Limb (tissue), 2 donors: ENCODE data around the gene PCSK5.
"Not testable (repeated sequence)": the region's sequence is repeated elsewhere in the genome, so short reads cannot be mapped to it uniquely, and the experiment has no call there.

ENCODE experiments used
- DNase-seq, 2 donors: peaks; one replicate each; pipeline ENCODE4 v3.0.0-alpha.2; 2016; ENCODE audit errors: extremely low spot score in 2 of 2

Gene PCSK5

GRCh38 chr9:76352026-76352620 is 461.6 kb downstream of the PCSK5 start:
- no peak for DNase-seq

DNA sequence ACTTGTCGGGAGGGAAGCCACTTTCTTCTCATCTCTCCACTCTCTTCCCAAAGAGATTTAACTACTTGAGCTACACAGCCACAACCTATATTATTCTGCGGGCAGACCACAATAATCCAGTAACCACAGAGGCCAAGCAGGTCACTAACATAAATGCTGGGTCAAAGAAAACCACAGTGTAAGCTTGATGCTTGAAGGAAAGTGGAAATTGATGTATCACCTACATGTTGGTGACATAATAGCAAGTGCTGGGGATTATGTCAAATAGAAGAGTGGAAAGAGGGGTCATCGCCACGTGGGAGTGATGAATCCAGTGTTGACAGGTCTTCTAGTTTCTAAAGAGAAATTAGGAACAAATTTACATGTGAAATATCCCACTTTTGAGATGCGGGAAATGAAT is 462.8 kb downstream of the PCSK5 start:
- DNase-seq = no peak

DNA sequence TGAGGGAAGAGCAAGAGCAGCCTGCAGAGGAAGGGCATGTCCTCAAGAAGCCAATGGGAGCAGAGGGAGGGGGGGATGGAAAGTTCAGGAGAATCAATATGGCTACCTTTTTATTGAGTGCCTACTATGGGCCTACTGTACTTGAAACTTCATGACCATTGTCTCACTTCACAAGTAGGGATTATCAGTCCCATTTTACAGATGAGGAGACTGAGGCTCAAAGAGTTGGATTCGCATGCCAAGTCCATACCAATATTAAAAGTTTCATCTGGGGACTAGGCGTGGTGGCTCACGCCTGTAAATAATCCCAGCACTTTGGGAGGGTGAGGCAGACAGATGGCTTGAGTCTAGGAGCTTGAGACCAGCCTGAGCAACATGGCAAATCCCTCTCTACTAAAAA is 463.7 kb downstream of the PCSK5 start:
- no peak for DNase-seq

- no peak for DNase-seq
Measured at GRCh38 chr9:76355886-76356285, 465.4 kb downstream of the PCSK5 start.

GRCh38 chr9:76357555-76357954 is 467.1 kb downstream of the PCSK5 start:
- DNase-seq = no peak

GRCh38 chr9:76358628-76359280 is 468.3 kb downstream of the PCSK5 start:
- DNase-seq = no peak

GRCh38 chr9:76359365-76359764 is 468.9 kb downstream of the PCSK5 start:
- DNase-seq = no peak

DNA sequence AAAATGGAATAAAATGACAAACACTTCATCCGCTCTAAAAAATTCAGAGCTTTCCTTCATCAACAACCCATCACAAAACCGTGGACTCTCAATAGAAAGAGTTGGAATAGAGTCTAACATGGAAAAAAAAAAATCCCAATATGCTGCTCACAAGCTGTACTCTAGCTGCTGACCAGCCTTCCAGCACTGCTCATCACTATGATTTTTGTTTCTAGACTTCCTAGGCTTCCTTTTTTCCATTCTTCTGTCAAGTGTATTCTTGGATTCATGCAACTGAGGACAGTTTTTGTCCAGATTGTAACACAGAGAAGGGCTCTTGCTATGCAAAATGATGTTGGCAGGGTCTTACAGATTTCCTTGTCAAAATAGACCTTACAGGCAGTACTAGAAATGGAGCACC is 469.3 kb downstream of the PCSK5 start:
- DNase-seq = no peak

- not testable (repeated sequence) for DNase-seq
Measured at GRCh38 chr9:76362332-76363031, 472.0 kb downstream of the PCSK5 start.

DNA sequence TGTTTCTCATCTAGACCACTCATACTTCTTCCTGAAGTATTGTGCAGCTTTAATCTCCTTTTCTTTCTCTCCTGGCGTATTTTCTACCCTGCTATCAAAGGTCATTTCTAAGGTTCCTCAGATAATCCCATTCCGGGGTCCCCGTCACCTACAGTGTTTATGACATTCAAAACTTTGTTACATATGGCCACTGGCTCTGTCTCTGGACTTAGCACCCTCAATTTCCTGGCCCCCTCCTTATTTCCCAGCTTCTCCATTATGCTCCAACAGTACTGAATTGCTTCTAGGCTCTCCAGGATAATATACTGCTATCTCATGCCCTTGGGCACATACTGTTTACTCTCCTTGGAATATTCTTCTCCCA is 472.5 kb downstream of the PCSK5 start:
- no peak for DNase-seq

DNA sequence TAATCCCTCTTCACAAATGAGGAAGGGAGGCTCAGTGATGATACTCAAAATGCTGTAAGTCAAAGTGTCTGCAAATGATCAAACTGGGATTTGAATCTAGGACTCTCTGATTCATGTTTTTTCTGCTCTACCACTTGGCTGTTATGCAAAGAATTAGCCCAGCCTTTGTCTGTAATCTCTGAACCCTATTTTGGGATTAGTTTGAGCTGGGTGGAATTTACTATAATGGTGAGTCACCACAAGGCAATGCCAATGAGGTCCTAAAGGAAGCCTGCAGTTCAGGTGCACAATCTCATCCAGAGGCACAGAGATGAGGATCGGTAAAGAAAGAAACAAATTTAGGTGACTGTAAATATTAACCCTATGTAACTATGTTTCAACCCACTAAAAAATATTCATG is 474.6 kb downstream of the PCSK5 start:
- no peak for DNase-seq

- no peak for DNase-seq
Measured at GRCh38 chr9:76366275-76366674, 475.8 kb downstream of the PCSK5 start.

DNA sequence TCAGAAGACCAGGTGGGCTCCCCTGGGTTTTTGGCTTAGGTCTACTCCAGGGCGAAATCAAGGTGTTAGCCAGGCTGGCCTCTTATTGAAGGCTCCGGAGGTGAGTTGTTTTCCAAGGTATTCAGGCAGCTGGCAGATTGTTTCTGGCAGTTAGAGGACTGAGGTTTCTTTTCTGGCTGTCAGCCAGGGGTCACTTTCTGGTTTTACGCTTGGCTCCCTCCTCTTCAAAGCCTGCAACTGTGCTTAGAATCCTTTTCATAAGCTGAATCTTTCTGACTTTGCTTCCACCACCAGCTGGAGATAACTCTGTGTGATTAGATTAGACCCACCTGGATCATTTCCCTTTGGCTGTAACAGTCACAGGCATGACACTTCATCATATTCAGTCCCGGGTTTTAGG is 479.1 kb downstream of the PCSK5 start:
- DNase-seq = peak in 1 of 2 donors; percentile 53

- DNase-seq = no peak
Measured at GRCh38 chr9:76370396-76371023, 480.0 kb downstream of the PCSK5 start.

DNA sequence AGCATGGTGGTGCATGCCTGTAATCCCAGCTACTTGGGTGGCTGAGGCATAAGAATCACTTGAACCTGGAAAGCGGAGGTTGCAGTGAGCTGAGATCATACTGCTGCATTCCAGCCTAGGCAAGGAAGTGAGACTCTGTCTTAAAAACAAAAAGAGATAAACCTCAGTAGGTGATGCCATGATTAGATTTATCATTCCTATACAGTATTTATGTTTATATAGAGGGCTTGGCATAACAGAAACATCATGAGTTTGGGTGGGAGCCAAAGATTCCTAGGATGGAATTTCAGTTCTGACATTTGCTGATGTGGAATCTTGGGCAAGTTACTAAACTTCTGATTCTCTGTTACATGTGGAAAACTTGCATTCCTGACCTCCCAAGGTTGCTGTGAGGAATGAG is 481.4 kb downstream of the PCSK5 start:
- peak in 1 of 2 donors; percentile 27 for DNase-seq

- DNase-seq = no peak
Measured at GRCh38 chr9:76372336-76372735, 481.9 kb downstream of the PCSK5 start.

DNA sequence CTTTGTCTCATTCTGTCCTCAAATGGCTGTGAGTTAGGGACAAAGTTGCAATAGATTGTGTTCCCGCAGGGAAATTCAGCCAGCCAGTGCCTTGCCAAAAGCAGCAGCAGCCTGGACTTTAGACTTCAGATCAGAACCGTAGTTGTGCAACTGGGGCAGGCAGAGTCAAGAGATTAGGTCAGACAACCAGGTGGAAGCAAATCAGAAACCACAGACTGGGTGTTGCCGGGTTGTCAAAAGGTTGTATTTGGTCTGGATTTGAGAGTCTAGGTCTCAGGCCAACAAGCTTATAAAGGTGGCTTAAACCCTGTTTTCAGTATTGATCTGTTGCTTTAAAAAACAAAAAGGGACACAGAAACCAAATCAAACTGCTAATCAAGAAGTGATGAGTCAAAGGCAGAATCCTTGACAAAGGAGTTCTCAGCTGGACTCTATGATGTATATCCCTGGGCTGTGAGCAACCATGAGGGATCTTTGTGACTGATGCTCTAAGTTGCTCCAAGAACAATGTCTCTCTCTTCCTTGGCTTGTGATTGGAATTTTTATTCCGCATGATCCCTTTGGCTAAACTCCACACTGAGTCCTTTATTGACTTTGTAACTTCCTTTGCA is 482.8 kb downstream of the PCSK5 start:
- DNase-seq = peak in 1 of 2 donors; percentile 73

GRCh38 chr9:76373784-76374474 is 483.5 kb downstream of the PCSK5 start:
- DNase-seq = no peak

- DNase-seq = no peak
Measured at GRCh38 chr9:76374783-76375559, 484.5 kb downstream of the PCSK5 start.

DNA sequence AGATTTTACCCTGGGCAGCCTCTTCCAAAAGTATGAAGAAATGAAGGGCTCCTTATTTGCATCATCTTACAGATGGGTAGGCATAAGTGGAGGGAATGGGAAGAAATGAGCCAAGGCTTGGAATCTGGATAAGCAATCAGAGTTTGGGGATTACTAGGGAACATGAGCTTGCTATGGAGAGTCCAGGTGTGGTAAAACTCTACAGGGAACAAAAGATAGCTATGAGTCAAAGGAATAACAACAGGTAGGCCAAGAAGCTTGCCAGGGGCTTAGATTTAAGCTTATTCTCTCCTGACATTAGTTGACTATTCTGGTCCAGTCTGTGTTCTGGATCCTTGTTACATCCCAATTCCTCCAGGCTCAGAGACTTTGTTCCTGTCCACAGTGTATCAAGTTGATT is 487.3 kb downstream of the PCSK5 start:
- DNase-seq = no peak
